Neural cell (in vitro differentiated cells): ENCODE data around the gene CCL27.

ENCODE experiments used
- CTCF ChIP-seq: fragments of 450-650 bp; IDR thresholded peaks from 2 replicates; pipeline ENCODE4 v1.5.1; 2014; ENCODE audit warnings: antibody characterized with exemption, mild to moderate bottlenecking, moderate library complexity; ENCODE audit not compliant: poor library complexity, severe bottlenecking
- EZH2 ChIP-seq: fragments of 200-600, 300-800 bp; shearing (Covaris generic), sonication (generic); IDR thresholded peaks from 2 replicates; pipeline ENCODE4 v1.6.1; 2014; ENCODE audit warnings: antibody characterized with exemption, low read length, borderline replicate concordance, mild to moderate bottlenecking; ENCODE audit not compliant: insufficient read depth, poor library complexity, severe bottlenecking
- POLR2AphosphoS5 ChIP-seq: IDR thresholded peaks from 2 replicates; pipeline ENCODE4 v1.6.1; 2012
- RAD21 ChIP-seq: fragments of 450-650 bp; conservative IDR thresholded peaks from 2 replicates; pipeline ENCODE4 v1.6.1; 2014; ENCODE audit warnings: antibody characterized with exemption, mild to moderate bottlenecking, moderate library complexity
- TF ChIP-seq, protein P1 (sequence below): IDR thresholded peaks from 2 replicates; pipeline ENCODE4 v1.6.1; 2012; ENCODE audit warnings: borderline replicate concordance

DNA sequence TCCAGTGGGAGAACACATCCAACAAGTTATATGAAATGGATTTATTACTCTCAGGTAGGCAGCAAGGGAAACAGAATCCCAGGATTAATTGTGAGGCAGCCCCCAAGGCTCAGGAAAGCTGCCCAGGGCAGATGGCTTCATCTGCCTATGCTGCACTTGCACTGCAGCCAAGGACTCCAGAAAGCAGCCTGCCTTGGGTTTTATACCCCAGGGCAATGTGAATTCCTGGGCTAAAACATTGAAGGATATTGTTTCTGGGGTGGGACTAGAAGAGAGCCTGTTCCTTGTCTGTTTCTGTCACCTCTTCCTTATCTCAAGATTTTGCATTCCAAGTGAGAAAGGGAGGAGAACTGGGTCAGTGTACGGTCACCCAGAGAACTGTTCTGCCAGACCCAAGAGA is 8.8 kb upstream of the CCL27 start:
- TF ChIP-seq, protein P1, sequence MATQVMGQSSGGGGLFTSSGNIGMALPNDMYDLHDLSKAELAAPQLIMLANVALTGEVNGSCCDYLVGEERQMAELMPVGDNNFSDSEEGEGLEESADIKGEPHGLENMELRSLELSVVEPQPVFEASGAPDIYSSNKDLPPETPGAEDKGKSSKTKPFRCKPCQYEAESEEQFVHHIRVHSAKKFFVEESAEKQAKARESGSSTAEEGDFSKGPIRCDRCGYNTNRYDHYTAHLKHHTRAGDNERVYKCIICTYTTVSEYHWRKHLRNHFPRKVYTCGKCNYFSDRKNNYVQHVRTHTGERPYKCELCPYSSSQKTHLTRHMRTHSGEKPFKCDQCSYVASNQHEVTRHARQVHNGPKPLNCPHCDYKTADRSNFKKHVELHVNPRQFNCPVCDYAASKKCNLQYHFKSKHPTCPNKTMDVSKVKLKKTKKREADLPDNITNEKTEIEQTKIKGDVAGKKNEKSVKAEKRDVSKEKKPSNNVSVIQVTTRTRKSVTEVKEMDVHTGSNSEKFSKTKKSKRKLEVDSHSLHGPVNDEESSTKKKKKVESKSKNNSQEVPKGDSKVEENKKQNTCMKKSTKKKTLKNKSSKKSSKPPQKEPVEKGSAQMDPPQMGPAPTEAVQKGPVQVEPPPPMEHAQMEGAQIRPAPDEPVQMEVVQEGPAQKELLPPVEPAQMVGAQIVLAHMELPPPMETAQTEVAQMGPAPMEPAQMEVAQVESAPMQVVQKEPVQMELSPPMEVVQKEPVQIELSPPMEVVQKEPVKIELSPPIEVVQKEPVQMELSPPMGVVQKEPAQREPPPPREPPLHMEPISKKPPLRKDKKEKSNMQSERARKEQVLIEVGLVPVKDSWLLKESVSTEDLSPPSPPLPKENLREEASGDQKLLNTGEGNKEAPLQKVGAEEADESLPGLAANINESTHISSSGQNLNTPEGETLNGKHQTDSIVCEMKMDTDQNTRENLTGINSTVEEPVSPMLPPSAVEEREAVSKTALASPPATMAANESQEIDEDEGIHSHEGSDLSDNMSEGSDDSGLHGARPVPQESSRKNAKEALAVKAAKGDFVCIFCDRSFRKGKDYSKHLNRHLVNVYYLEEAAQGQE: no peak
- TF ChIP-seq CTCF: no peak
- no peak for TF ChIP-seq RAD21
- no peak for TF ChIP-seq POLR2AphosphoS5
- no peak for TF ChIP-seq EZH2
